ENCODE results near the gene HAUS8.

DNA sequence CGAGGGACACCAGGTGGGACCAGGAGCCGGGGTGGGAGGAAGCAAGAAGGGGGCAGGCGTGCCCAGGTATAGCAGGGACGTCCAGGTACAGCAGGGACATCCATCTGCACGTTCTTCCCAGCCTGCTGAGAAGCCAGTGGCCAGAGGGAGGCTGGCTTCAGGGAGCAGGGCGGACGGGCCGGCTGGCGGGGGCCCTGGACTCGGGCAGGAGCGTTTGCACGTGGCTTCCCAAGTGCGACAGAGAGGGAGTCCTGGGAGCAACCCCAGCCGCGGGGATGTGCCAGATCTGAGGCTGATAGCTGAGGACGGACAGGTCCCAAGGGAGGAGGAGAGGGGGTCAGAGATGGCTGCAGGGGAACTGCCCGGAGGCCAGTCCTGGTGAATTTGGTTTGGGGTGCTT, 37.0 kb upstream of the HAUS8 start:
- TF ChIP-seq CTCF (IDR thresholded peaks at IDR 0.05) (no peak), EZH2 (IDR thresholded peaks at IDR 0.05; ENCODE audit: borderline replicate concordance, insufficient read depth, low read depth, low read length, poor library complexity, severe bottlenecking) (no peak)
